H1 (cell line): Measurements from ENCODE around the gene SUCLG2. TPM values are rescaled to one million over a fixed set of nuclear protein-coding genes. Genes with fewer than 3 reads are reported as not detected.

Experiments used
- ATF2 ChIP-seq: IDR thresholded peaks from 2 replicates; pipeline ENCODE4 v1.6.1; 2012; ENCODE audit warnings: low read length, inconsistent platforms
- BRCA1 ChIP-seq: IDR thresholded peaks from 2 replicates; pipeline ENCODE4 v1.6.1; 2012; ENCODE audit warnings: low read depth, low read length, improper control_type of control experiment
- GABPA ChIP-seq: IDR thresholded peaks from 2 replicates; pipeline ENCODE4 v1.6.1; 2011; ENCODE audit warnings: mild to moderate bottlenecking, low read length, moderate library complexity, borderline replicate concordance; ENCODE audit not compliant: insufficient read depth
- JUN ChIP-seq: IDR thresholded peaks from 2 replicates; pipeline ENCODE4 v1.6.1; 2011; ENCODE audit warnings: low read depth, mild to moderate bottlenecking, improper control_type of control experiment, low read length
- USF2 ChIP-seq: IDR thresholded peaks from 2 replicates; pipeline ENCODE4 v1.6.1; 2011; ENCODE audit warnings: low read length, improper control_type of control experiment
- polyA plus RNA-seq, 7 experiments: library from polyadenylated mRNA; depleted of rRNA in 3 of 7; stranded (reverse) in 5 of 7; unstranded in 2 of 7; fragments of >200 nt in 5 of 7; fragments of 200-250 nt in 2 of 7; gene quantifications; 1 replicate in 5 of 7; 2 replicates in 1 of 7; 4 replicates in 1 of 7; pipeline versions ENCODE4 v1.2.1 to v1.2.3, GENCODE V29; 2011 to 2013; ENCODE audit warnings: missing spikeins in 2 of 7, mixed read lengths in 2 of 7
- total RNA-seq: library from RNA; stranded (reverse); fragmentation: NEBNext Ultra II Directional; extraction: Animal tissue kit (Norgen Biotek cat#: 25700); gene quantifications from 2 replicates; pipeline ENCODE4 v1.2.1, GENCODE V29; 2021

Gene SUCLG2
- total and polyA plus RNA-seq, 2 of the 8 experiments (the other 6 are each of a cell fraction or from before 2014, with no cell fraction given): 12.9 to 46.2 TPM

GRCh38 chr3:67423722-67424121 is 230.7 kb downstream of the SUCLG2 start (continued):
- no peak for TF ChIP-seq ATF2
- no peak for TF ChIP-seq BRCA1
- no peak for TF ChIP-seq JUN
- no peak for TF ChIP-seq USF2
- no peak for TF ChIP-seq GABPA
